ENCODE results near the gene SLC44A2. TPM values are rescaled to one million over a fixed set of nuclear protein-coding genes. Genes with fewer than 3 reads are reported as not detected.

The SLC44A2 gene
- total and polyA plus RNA-seq, 10 of the 15 experiments (the other 5 are each of a cell fraction or from before 2014, with no cell fraction given), result 3.0 to 51.3 (median 26.8) TPM

DNA sequence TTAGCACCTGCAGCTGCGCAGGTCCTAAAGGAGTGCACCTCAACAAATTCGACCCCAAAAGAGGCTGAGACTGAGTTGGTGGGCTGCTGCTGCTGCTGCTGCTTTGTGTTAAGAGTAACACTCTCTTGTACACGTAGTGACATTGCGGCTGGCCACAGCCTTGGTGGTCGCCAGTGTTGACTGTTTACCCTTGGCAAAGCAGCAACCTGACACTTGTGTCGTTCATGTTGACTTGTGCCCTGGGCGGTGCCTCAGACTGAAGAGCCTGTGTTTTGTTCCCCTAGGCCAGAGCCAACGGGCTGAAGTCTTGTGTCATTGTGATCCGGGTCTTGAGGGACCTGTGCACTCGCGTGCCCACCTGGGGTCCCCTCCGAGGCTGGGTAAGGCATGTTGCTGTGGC is 53.5 kb downstream of the SLC44A2 start:
- no peaks in the 10 kb centered on the region for H3K79me2 ChIP-seq (ENCODE audit: control insufficient read depth, insufficient read depth, low read length)
- H3K27me3 ChIP-seq (replicated peaks in 1 of 2; ENCODE audit: control insufficient read depth in 2 of 2, insufficient read depth in 2 of 2, low read length in 1 of 2), result no peaks in the 10 kb centered on the region
- WGBS (ENCODE audit: insufficient coverage, insufficient replicate concordance, low lambda C conversion rate, missing lambda C conversion rate), result 97% methylated on average over 12 of the region's 12 CpGs
- H3K4me2 ChIP-seq (ENCODE audit: control insufficient read depth, insufficient read depth), result no peak overlapping the region
- no peaks in the 10 kb centered on the region for H3K4me1 ChIP-seq (ENCODE audit: control insufficient read depth, insufficient read depth, low read length)
- no peaks in the 10 kb centered on the region for H3K9me3 ChIP-seq (replicated peaks; ENCODE audit: control insufficient read depth, insufficient read depth, low read length)
- ATAC-seq (no peak), FAIRE-seq (no peak), DNase-seq (ENCODE audit: low read depth, low spot score) (no peak)
- intact Hi-C loops (cut with micrococcal nuclease; ENCODE audit: unreplicated experiment), result no loop called here
- H2AFZ ChIP-seq (ENCODE audit: control insufficient read depth, low read depth, low read length), result no peak overlapping the region
- no peak overlapping the region for H3K27ac ChIP-seq (ENCODE audit: control insufficient read depth, insufficient read depth)
- no peak overlapping the region for H3K4me3 ChIP-seq
- in situ Hi-C loops (cut with MboI), result no loop called here
- no TSS peak for BruUV-seq (replicated peaks)
- ChIA-PET CTCF (interaction anchor here (1.2 kb wide), 1 partner anchor 98 kb away, joined by 4 read pairs; no protein-coding TSS in a partner anchor), SMC1A (ENCODE audit: uncharacterized antibody, unreplicated experiment) (no interaction called here), RAD21 (ENCODE audit: unreplicated experiment) (no interaction called here), POLR2A (no interaction called here)
- peaks cover 64 to 67% of the 10 kb centered on the region in 2 experiments for H3K36me3 ChIP-seq (ENCODE audit: control insufficient read depth in 2 of 2, insufficient read depth in 2 of 2, low read length in 1 of 2)
- no peak overlapping the region for H3K9ac ChIP-seq (ENCODE audit: control insufficient read depth, insufficient read depth, low read length)
- peaks cover 2% of the 10 kb centered on the region; the same call in 1 of the 2 replicates for H4K20me1 ChIP-seq (ENCODE audit: control insufficient read depth, insufficient read depth)
- TF ChIP-seq, protein P1, sequence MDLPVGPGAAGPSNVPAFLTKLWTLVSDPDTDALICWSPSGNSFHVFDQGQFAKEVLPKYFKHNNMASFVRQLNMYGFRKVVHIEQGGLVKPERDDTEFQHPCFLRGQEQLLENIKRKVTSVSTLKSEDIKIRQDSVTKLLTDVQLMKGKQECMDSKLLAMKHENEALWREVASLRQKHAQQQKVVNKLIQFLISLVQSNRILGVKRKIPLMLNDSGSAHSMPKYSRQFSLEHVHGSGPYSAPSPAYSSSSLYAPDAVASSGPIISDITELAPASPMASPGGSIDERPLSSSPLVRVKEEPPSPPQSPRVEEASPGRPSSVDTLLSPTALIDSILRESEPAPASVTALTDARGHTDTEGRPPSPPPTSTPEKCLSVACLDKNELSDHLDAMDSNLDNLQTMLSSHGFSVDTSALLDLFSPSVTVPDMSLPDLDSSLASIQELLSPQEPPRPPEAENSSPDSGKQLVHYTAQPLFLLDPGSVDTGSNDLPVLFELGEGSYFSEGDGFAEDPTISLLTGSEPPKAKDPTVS (IDR thresholded peaks at IDR 0.05; ENCODE audit: low read depth, low read length), result no peak
- TF ChIP-seq POLR2AphosphoS5 (IDR thresholded peaks at IDR 0.05; ENCODE audit: low read length) (0 out of 2 replicates have a peak, but pooled peaks have one; percentile 31), POLR2A (IDR thresholded peaks at IDR 0.05; ENCODE audit: low read depth, low read length) (peak; percentile 59; the same call in 1 of the 2 replicates)

DNA sequence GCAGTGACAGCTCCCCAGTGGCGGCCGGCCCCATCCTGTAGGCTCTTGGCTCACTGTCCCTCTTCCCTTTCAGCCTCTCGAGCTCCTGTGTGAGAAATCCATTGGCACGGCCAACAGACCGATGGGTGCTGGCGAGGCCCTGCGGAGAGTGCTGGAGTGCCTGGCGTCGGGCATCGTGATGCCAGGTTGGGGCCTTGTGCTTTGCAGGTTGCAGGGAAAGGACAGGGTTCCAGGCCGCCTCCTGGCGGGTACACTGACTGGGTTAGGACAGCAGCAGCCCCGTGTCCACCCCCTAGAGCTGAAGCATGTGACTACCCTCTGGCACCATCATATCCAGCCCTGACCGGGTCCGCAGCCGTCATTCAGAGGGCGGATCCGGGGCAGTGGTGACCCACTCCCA is 54.4 kb downstream of the SLC44A2 start:
- no TSS peak for BruUV-seq (replicated peaks)
- in situ Hi-C loops (cut with MboI), result no loop called here
- RAD21 ChIA-PET (ENCODE audit: unreplicated experiment), result no interaction called here

More for the DNA sequence above, 54.4 kb downstream of the SLC44A2 start:
- Histone ChIP-seq H3K4me1 (ENCODE audit: control insufficient read depth, insufficient read depth, low read length) (no peaks in the 10 kb centered on the region), H3K27ac (ENCODE audit: control insufficient read depth, insufficient read depth) (no peak overlapping the region), H3K36me3 (ENCODE audit: control insufficient read depth in 2 of 2, insufficient read depth in 2 of 2, low read length in 1 of 2) (peaks cover 68 to 70% of the 10 kb centered on the region in 2 experiments), H3K4me3 (no peak overlapping the region), H3K4me2 (ENCODE audit: control insufficient read depth, insufficient read depth) (no peak overlapping the region), H3K9ac (ENCODE audit: control insufficient read depth, insufficient read depth, low read length) (no peak overlapping the region), H3K79me2 (ENCODE audit: control insufficient read depth, insufficient read depth, low read length) (no peaks in the 10 kb centered on the region), H4K20me1 (ENCODE audit: control insufficient read depth, insufficient read depth) (peaks cover 2% of the 10 kb centered on the region; the same call in 1 of the 2 replicates), H3K27me3 (replicated peaks in 1 of 2; ENCODE audit: control insufficient read depth in 2 of 2, insufficient read depth in 2 of 2, low read length in 1 of 2) (no peaks in the 10 kb centered on the region), H2AFZ (ENCODE audit: control insufficient read depth, low read depth, low read length) (no peak overlapping the region), H3K9me3 (replicated peaks; ENCODE audit: control insufficient read depth, insufficient read depth, low read length) (no peaks in the 10 kb centered on the region)
- ATAC-seq (no peak), FAIRE-seq (no peak), DNase-seq (ENCODE audit: low read depth, low spot score) (no peak)
- 99% methylated on average over 18 of the region's 18 CpGs for WGBS (ENCODE audit: insufficient coverage, insufficient replicate concordance, low lambda C conversion rate, missing lambda C conversion rate)
- TF ChIP-seq POLR2A (IDR thresholded peaks at IDR 0.05; ENCODE audit: low read depth, low read length) (0 out of 2 replicates have a peak, but pooled peaks have one; percentile 36), JUNB (IDR thresholded peaks at IDR 0.05) (no peak)
- intact Hi-C loops (cut with micrococcal nuclease; ENCODE audit: unreplicated experiment), result no loop called here
- CTCF ChIA-PET, result interaction anchor here (1.2 kb wide), 1 partner anchor 99 kb away, joined by 4 read pairs; no protein-coding TSS in a partner anchor
- SMC1A ChIA-PET (ENCODE audit: uncharacterized antibody, unreplicated experiment), result no interaction called here
- POLR2A ChIA-PET, result interaction anchor here (0.5 kb wide), 2 partner anchors 40 to 289 kb away, joined by 4 to 8 read pairs; no protein-coding TSS in a partner anchor
